Right lobe of liver (tissue), 6 donors: ENCODE results near the gene GRIA2. TPM values are rescaled to one million over a fixed set of nuclear protein-coding genes. Genes with fewer than 3 reads are reported as not detected.

Source experiments
- ATAC-seq, 4 donors: fragments of 200-7000 bp; cut with Tn5 transposase; one replicate each; pipeline ENCODE4 v1.9.1; 2020; ENCODE audit warnings: mild to moderate bottlenecking in 4 of 4, moderate library complexity in 4 of 4
- DNase-seq, 3 donors: peaks; one replicate each; pipeline ENCODE4 v3.0.0-alpha.2; 2020
- H3K27ac ChIP-seq, 3 donors: fragments of 200-600 bp; one replicate each; pipeline ENCODE4 v1.8.0; 2022
- H3K27me3 ChIP-seq, 2 donors: fragments of 200-600 bp; one replicate each; pipeline ENCODE4 v1.8.0; 2022
- H3K36me3 ChIP-seq, 4 donors: fragments of 200-600 bp; sonication (generic) in 1 of 4; one replicate each; pipeline versions ENCODE4 v1.5.1 to v1.8.0; 2017 to 2022; ENCODE audit warnings: control low read depth in 1 of 4
- H3K4me1 ChIP-seq, 4 donors: fragments of 200-600 bp; sonication (generic) in 1 of 4; one replicate each; pipeline versions ENCODE4 v1.5.1 to v1.8.0; 2017 to 2022; ENCODE audit warnings: control low read depth in 1 of 4
- H3K4me3 ChIP-seq, 3 donors: fragments of 200-600 bp; one replicate each; pipeline ENCODE4 v1.8.0; 2022
- H3K9me3 ChIP-seq, 4 donors: fragments of 200-600 bp; sonication (generic) in 1 of 4; one replicate each; pipeline versions ENCODE4 v1.5.1 to v1.8.0; 2017 to 2022; ENCODE audit warnings: control low read depth in 1 of 4
- CTCF ChIP-seq, 4 donors: fragments of 200-600 bp in 3 of 4; fragments of 450-650 bp in 1 of 4; IDR thresholded peaks; one replicate each; pipeline versions ENCODE4 v1.5.1 to v1.8.0; 2016 to 2022; ENCODE audit warnings: antibody characterized with exemption in 4 of 4, mild to moderate bottlenecking in 2 of 4
- POLR2A ChIP-seq: fragments of 450-650 bp; IDR thresholded peaks from one replicate; pipeline ENCODE4 v1.6.1; 2017; ENCODE audit warnings: antibody characterized with exemption, mild to moderate bottlenecking
- WGBS: methylation state at CpG from one replicate; pipeline ENCODE4 v1.1.6; 2018; ENCODE audit warnings: low coverage, low lambda C conversion rate; ENCODE audit not compliant: insufficient coverage; ENCODE audit errors: missing lambda C conversion rate; 5-methylcytosine and 5-hydroxymethylcytosine counted together
- intact Hi-C, 2 donors: fragments of 100-400 bp; cut with DNase I; formaldehyde crosslinking; loops; one replicate each; pipeline versions ENCODE4 v1.11.2 to v1.14.1; 2022
- total RNA-seq, 6 experiments: library from RNA; depleted of rRNA in 2 of 6; stranded (reverse); fragments of >200 nt in 2 of 6; fragmentation: NEBNext Ultra II Directional in 3 of 6; extraction: Animal tissue kit (Norgen Biotek cat#: 25700) in 3 of 6; gene quantifications; one replicate each; pipeline versions ENCODE4 v1.1.0 to v1.2.4, GENCODE V29; 2016 to 2023
- donor health status: DM: no; HTN: yes; CAD: no.
- donor health status: DM: no; HTN: no; CAD: no.
- donor health status: DM: no; HTN: no; CAD: no.
- donor health status: DM: no; HTN: yes; CAD: no.
- donor health status: DM: no; HTN: yes; CAD: no.

The GRIA2 gene
- total RNA-seq, 6 experiments from 2014 or later = not detected

- no peak overlapping the region for H3K27ac ChIP-seq
- DNase-seq (no peak), ATAC-seq (no peak)
- H3K4me3 ChIP-seq = no peak overlapping the region
- no peaks in the 10 kb centered on the region for H3K9me3 ChIP-seq
- H3K4me1 ChIP-seq = no peaks in the 10 kb centered on the region
- intact Hi-C loops = no loop called here
- TF ChIP-seq POLR2A (no peak), CTCF (IDR thresholded peaks at IDR 0.05) (no peak)
- H3K27me3 ChIP-seq = no peaks in the 10 kb centered on the region
- 66% methylated on average over 5 of the region's 5 CpGs for WGBS
- no peaks in the 10 kb centered on the region for H3K36me3 ChIP-seq
Observed at GRCh38 chr4:157312702-157313101, 92.2 kb downstream of the GRIA2 start.

GRCh38 chr4:157314906-157315305 is 94.4 kb downstream of the GRIA2 start:
- intact Hi-C loops = no loop called here
- DNase-seq = no peak
- 22% methylated on average over 1 of the region's 1 CpG for WGBS
- ATAC-seq = no peak
- TF ChIP-seq POLR2A (no peak), CTCF (IDR thresholded peaks at IDR 0.05) (no peak)
- Histone ChIP-seq H3K36me3 (no peaks in the 10 kb centered on the region), H3K27me3 (no peaks in the 10 kb centered on the region), H3K9me3 (no peaks in the 10 kb centered on the region), H3K4me1 (no peaks in the 10 kb centered on the region), H3K27ac (no peak overlapping the region), H3K4me3 (no peak overlapping the region)

- no peak overlapping the region for H3K27ac ChIP-seq
- no peak overlapping the region for H3K4me3 ChIP-seq
- TF ChIP-seq POLR2A = no peak
- no peaks in the 10 kb centered on the region for H3K36me3 ChIP-seq
- H3K9me3 ChIP-seq = no peaks in the 10 kb centered on the region
- WGBS = 18% methylated on average over 1 of the region's 1 CpG
- H3K4me1 ChIP-seq = no peaks in the 10 kb centered on the region
- intact Hi-C loops = no loop called here
- ATAC-seq (no peak), DNase-seq (no peak)
- no peaks in the 10 kb centered on the region for H3K27me3 ChIP-seq
Observed at GRCh38 chr4:157315968-157316367, 95.4 kb downstream of the GRIA2 start.

- ATAC-seq = no peak
- Histone ChIP-seq H3K27me3 (no peaks in the 10 kb centered on the region), H3K9me3 (no peaks in the 10 kb centered on the region), H3K36me3 (no peaks in the 10 kb centered on the region), H3K4me3 (no peak overlapping the region), H3K27ac (no peak overlapping the region), H3K4me1 (no peaks in the 10 kb centered on the region)
- intact Hi-C loops = no loop called here
- WGBS = 45% methylated on average over 2 of the region's 2 CpGs
- no peak for TF ChIP-seq POLR2A
- TF ChIP-seq CTCF (IDR thresholded peaks at IDR 0.05) = no peak
- DNase-seq = no peak
Observed at GRCh38 chr4:157320092-157320491, 99.6 kb downstream of the GRIA2 start.

- DNase-seq = no peak
- H3K27ac ChIP-seq = no peak overlapping the region
- intact Hi-C loops = no loop called here
Observed at GRCh38 chr4:157327666-157328065, 107.1 kb downstream of the GRIA2 start.

More at GRCh38 chr4:157327666-157328065, 107.1 kb downstream of the GRIA2 start:
- Histone ChIP-seq H3K36me3 (no peaks in the 10 kb centered on the region), H3K4me1 (no peaks in the 10 kb centered on the region), H3K27me3 (no peaks in the 10 kb centered on the region), H3K4me3 (no peak overlapping the region), H3K9me3 (no peaks in the 10 kb centered on the region)
- ATAC-seq = no peak
- 54% methylated on average over 2 of the region's 2 CpGs for WGBS
- TF ChIP-seq POLR2A = no peak
- TF ChIP-seq CTCF (IDR thresholded peaks at IDR 0.05) = no peak
